Stimulated activated CD8-positive, alpha-beta memory T cell treated with anti-CD3 and anti-CD28 coated beads, Interleukin-12 subunit alpha, Interleukin-12 subunit beta, amount 100 ng/mL, for 24 hours (primary cell): Measurements from ENCODE around the gene PLD4.
"Not testable (repeated sequence)": the region's sequence is repeated elsewhere in the genome, so short reads cannot be mapped to it uniquely, and the experiment has no call there.

Experiments
- DNase-seq: peaks from one replicate; pipeline ENCODE4 v3.0.0-alpha.2; 2020; ENCODE audit errors: extremely low read depth

PLD4 gene

GRCh38 chr14:104940526-104941150 is 16.0 kb downstream of the PLD4 start:
- DNase-seq = no peak

- no peak for DNase-seq
Observed at GRCh38 chr14:104941508-104942365, 17.1 kb downstream of the PLD4 start.

GRCh38 chr14:104942586-104942985 is 17.9 kb downstream of the PLD4 start:
- DNase-seq = no peak

- not testable (repeated sequence) for DNase-seq
Observed at GRCh38 chr14:104943216-104944015, 18.7 kb downstream of the PLD4 start.

- DNase-seq = not testable (repeated sequence)
Observed at GRCh38 chr14:104944016-104944308, 19.3 kb downstream of the PLD4 start.

- DNase-seq = not testable (repeated sequence)
Observed at GRCh38 chr14:104944436-104945205, 19.9 kb downstream of the PLD4 start.

- not testable (repeated sequence) for DNase-seq
Observed at GRCh38 chr14:104945266-104945665, 20.6 kb downstream of the PLD4 start.

GRCh38 chr14:104945986-104946965 is 21.6 kb downstream of the PLD4 start:
- not testable (repeated sequence) for DNase-seq

GRCh38 chr14:104947201-104947600 is 22.5 kb downstream of the PLD4 start:
- not testable (repeated sequence) for DNase-seq

GRCh38 chr14:104947881-104948735 is 23.4 kb downstream of the PLD4 start:
- DNase-seq = not testable (repeated sequence)

GRCh38 chr14:104948736-104949031 is 24.0 kb downstream of the PLD4 start:
- DNase-seq = no peak

- DNase-seq = not testable (repeated sequence)
Observed at GRCh38 chr14:104949406-104949955, 24.8 kb downstream of the PLD4 start.

GRCh38 chr14:104950021-104950420 is 25.3 kb downstream of the PLD4 start:
- DNase-seq = no peak

- not testable (repeated sequence) for DNase-seq
Observed at GRCh38 chr14:104950701-104951100, 26.0 kb downstream of the PLD4 start.

GRCh38 chr14:104951863-104952657 is 27.4 kb downstream of the PLD4 start:
- DNase-seq = not testable (repeated sequence)

GRCh38 chr14:104953097-104953496 is 28.4 kb downstream of the PLD4 start:
- no peak for DNase-seq

GRCh38 chr14:104953896-104954656 is 29.4 kb downstream of the PLD4 start:
- no peak for DNase-seq
